T-cell (primary cell): ENCODE data around the gene POLR2F. TPM values are rescaled to one million over a fixed set of nuclear protein-coding genes. Genes with fewer than 3 reads are reported as not detected.

Source experiments
- ATAC-seq, 4 experiments: fragments of 200-7000 bp in 3 of 4; fragments of 150-1000 bp in 1 of 4; cut with Tn5 transposase; replicated peaks in 1 of 4; 1 replicate in 3 of 4; 2 replicates in 1 of 4; pipeline ENCODE4 v1.10.0; 2021; ENCODE audit warnings: moderate library complexity in 3 of 4, mild to moderate bottlenecking in 2 of 4, moderate number of reproducible peaks in 1 of 4
- CTCF ChIA-PET, 2 donors: fragments of 300-600 bp; sonication (Branson Sonifier 250); formaldehyde crosslinking; loops; one replicate each; lab custom pipeline; 2022; ENCODE audit warnings: antibody characterized with exemption in 2 of 2; lab: Charles Lee
- POLR2A ChIA-PET, 2 donors: fragments of 300-600 bp; sonication (Branson Sonifier 250); formaldehyde crosslinking; loops; one replicate each; lab custom pipeline; 2022; ENCODE audit warnings: antibody characterized with exemption in 2 of 2; lab: Charles Lee
- DNase-seq, 35 experiments: peaks; one replicate each; pipeline versions ENCODE4 v3.0.0 to v3.0.0-alpha.2; 2013 to 2023
- H3K27ac ChIP-seq: one replicate; pipeline ENCODE4 v1.5.1; 2013; ENCODE audit warnings: low read length
- H3K27me3 ChIP-seq, 2 experiments: replicated peaks in 1 of 2; 1 replicate in 1 of 2; 2 replicates in 1 of 2; pipeline versions ENCODE4 v1.6.1 to v1.7.0; 2013; ENCODE audit warnings: low read length in 1 of 2, mixed read lengths in 1 of 2; ENCODE audit not compliant: control insufficient read depth in 2 of 2, insufficient read depth in 2 of 2; ENCODE audit errors: extremely low read depth in 1 of 2
- H3K36me3 ChIP-seq, 2 donors: 1 replicate in 1 of 2; 2 replicates in 1 of 2; pipeline versions ENCODE4 v1.6.1 to v1.7.0; 2013; ENCODE audit warnings: low read length in 1 of 2; ENCODE audit not compliant: control insufficient read depth in 2 of 2, insufficient read depth in 1 of 2; ENCODE audit errors: extremely low read depth in 1 of 2
- H3K4me1 ChIP-seq, 2 experiments: 1 replicate in 1 of 2; 2 replicates in 1 of 2; pipeline versions ENCODE4 v1.6.1 to v1.7.0; 2013; ENCODE audit warnings: low read length in 2 of 2, mixed read lengths in 1 of 2; ENCODE audit not compliant: insufficient read depth in 2 of 2, control insufficient read depth in 1 of 2; ENCODE audit errors: extremely low read depth in 1 of 2
- H3K4me3 ChIP-seq, 2 donors: 1 replicate in 1 of 2; 2 replicates in 1 of 2; pipeline versions ENCODE4 v1.5.1 to v1.7.0; 2013; ENCODE audit warnings: mild to moderate bottlenecking in 2 of 2, low read length in 1 of 2, moderate library complexity in 1 of 2; ENCODE audit not compliant: control insufficient read depth in 1 of 2; ENCODE audit errors: extremely low read depth in 1 of 2
- H3K9me3 ChIP-seq: 2 replicates; pipeline ENCODE4 v1.7.0; 2013
- H3K27ac Mint-ChIP-seq, 2 donors: one replicate each; pipeline ENCODE4 v1.8.0; 2020 to 2021; ENCODE audit warnings: mild to moderate bottlenecking in 2 of 2, mixed read lengths in 2 of 2
- H3K27me3 Mint-ChIP-seq, 2 donors: one replicate each; pipeline ENCODE4 v1.8.0; 2021 to 2022; ENCODE audit warnings: mixed read lengths in 2 of 2
- H3K36me3 Mint-ChIP-seq: one replicate; pipeline ENCODE4 v1.8.0; 2021; ENCODE audit warnings: mixed read lengths
- H3K4me1 Mint-ChIP-seq, 3 donors: one replicate each; pipeline ENCODE4 v1.8.0; 2020 to 2022; ENCODE audit warnings: mixed read lengths in 3 of 3, mild to moderate bottlenecking in 1 of 3
- H3K4me3 Mint-ChIP-seq, 3 donors: one replicate each; pipeline ENCODE4 v1.8.0; 2020 to 2022; ENCODE audit warnings: mild to moderate bottlenecking in 3 of 3, mixed read lengths in 3 of 3, moderate library complexity in 3 of 3
- H3K9me3 Mint-ChIP-seq, 3 donors: one replicate each; pipeline ENCODE4 v1.8.0; 2020 to 2022; ENCODE audit warnings: mixed read lengths in 3 of 3
- WGBS: methylation state at CpG from one replicate; pipeline ENCODE4 v1.1.5; 2013; ENCODE audit warnings: missing lambda C conversion rate; ENCODE audit not compliant: insufficient coverage; 5-methylcytosine and 5-hydroxymethylcytosine counted together
- total RNA-seq, 35 experiments: library from RNA in 6 of 35; stranded (reverse) in 6 of 35; fragments of 120-200 nt in 1 of 35; gene quantifications; one replicate each; pipeline versions ENCODE4 v1.2.1 to v1.2.4 and lab custom pipeline; 2013 to 2026

Gene POLR2F
- total RNA-seq, 5 donors from 2014 or later (not counting 1 experiment from before 2014, with no cell fraction given) = 31.4 to 54.5 (median 49.4) TPM

DNA sequence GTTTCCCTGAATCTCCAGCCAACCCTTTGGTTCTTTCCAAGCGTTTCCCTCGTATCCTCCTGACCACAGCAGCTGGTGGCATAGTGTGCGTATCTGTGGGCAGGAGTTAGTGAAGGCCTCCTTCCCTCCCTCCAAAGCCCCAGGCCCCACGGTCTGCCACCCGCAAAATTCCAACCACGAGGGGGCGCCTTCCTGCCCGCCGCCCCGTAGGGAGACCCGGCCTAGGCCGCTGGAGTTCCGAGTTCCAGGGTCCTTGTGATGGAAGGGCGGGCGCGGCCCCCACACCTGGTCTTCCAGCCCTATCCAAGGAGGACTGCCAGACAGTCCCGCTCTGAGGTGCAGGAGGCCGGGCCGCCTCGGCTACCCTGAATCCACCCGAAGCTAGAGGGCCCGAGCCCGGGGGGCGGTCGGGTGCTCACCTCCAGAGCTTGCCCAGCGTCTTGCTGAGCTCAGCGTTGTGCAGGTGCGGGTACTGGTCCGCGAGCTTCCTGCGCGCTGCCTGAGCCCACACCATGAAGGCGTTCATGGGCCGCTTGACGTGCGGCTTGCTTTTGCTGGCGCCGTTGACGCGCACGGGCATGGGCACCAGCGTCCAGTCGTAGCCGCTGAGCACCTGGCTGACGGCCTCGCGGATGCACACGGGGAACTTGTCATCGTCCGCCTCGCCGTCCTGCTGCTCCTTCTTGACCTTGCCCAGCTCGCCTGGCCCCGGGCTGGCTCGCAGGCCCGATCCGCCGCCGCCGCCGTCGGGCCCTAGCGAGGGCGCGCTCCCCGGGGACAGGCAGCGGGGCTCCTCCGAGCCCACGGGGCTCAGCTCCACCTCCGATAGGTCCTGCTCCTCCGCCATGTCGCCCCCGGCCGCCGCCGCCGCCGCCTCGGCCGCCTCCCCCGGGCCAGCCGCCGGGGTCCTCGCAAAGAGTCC lies 29.7 kb downstream of the POLR2F start:
- Histone ChIP-seq H3K4me3 (no peak overlapping the region), H3K27me3 (no peaks in the 10 kb centered on the region), H3K27ac (no peak overlapping the region), H3K36me3 (no peaks in the 10 kb centered on the region), H3K4me1 (no peaks in the 10 kb centered on the region), H3K9me3 (no peaks in the 10 kb centered on the region)
- CTCF ChIA-PET = interaction anchor here in 1 of 2 donors (0.7 kb wide), 1 partner anchor 1171 kb away, joined by 3 read pairs; no protein-coding TSS in a partner anchor
- no peaks in the 10 kb centered on the region for H3K27me3 Mint-ChIP-seq
- H3K27ac Mint-ChIP-seq = no peak overlapping the region
- DNase-seq = no peak
- WGBS = 93% methylated on average over 64 of the region's 84 CpGs
- ATAC-seq = no peak
- H3K4me3 Mint-ChIP-seq = no peak overlapping the region
- POLR2A ChIA-PET = no interaction called here
- no peaks in the 10 kb centered on the region for H3K4me1 Mint-ChIP-seq
- no peaks in the 10 kb centered on the region for H3K9me3 Mint-ChIP-seq
- H3K36me3 Mint-ChIP-seq = peaks cover 9% of the 10 kb centered on the region

DNA sequence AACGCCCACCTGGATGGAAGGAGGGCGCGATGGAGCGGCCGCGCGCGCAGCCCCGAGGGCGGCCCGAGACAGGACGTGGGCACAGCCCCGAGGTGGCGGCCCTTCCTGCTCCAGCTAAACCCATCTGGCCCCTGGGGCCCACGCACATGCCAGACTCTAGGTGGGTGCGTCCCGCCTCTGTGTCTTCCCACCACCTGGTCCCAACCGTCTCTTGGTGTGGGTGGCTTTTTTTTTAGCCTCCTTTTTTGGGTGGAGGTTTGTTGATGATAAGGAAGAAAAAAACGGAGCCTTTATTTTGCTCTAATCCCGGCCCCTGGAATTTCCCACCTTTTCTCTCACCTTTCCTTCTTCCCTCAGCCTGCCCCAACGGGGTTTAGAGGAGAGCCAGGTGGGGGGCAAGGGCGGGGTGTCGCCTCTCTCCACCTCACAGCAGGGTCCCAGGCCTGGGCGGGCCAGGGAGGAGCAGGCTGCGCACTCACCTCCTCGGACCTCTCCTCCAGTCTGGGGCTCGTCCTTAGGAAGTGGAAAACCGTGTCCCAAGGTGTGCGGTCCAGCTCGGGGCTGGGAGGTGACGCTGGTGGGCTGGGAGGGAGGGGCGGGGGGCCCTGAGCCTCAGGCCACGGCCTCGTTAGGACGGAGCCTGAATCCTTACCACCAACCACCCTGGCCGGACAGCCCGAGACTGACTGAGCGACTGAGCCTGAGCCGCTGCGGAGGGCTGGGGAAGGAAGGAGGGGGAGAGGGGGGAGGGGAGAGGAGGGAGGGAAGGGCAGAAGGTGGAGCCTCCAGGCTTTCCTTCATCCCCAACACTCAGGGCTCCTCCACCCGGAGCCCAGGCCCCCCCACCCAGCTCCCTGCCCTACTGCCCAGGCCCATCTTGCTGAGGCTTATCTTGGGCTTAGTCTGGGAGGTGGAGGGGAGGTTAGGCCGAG lies 30.6 kb downstream of the POLR2F start, which contains the start of gene SOX10:
TSS of gene SOX10 (minus strand) at position 696 of the 932 bp plus-strand sequence. CDS start 771 bp downstream, outside the sequence.
- Mint-ChIP-seq H3K4me3 (no peak within 1 kb of the TSS), H3K4me1 (no peaks in the 10 kb centered on the region), H3K36me3 (peaks cover 5% of the 10 kb centered on the region), H3K9me3 (no peaks in the 10 kb centered on the region), H3K27ac (no peak within 1 kb of the TSS), H3K27me3 (no peaks in the 10 kb centered on the region)
- Histone ChIP-seq H3K4me1 (no peaks in the 10 kb centered on the region), H3K27me3 (no peaks in the 10 kb centered on the region), H3K4me3 (no peak within 1 kb of the TSS), H3K9me3 (no peaks in the 10 kb centered on the region), H3K27ac (no peak within 1 kb of the TSS), H3K36me3 (no peaks in the 10 kb centered on the region)
- ChIA-PET CTCF (interaction anchor here in 1 of 2 donors (0.7 kb wide), 1 partner anchor 1172 kb away, joined by 3 read pairs; no protein-coding TSS in a partner anchor), POLR2A (no interaction called here)
- 82% methylated on average over 2 of the region's 42 CpGs for WGBS
- ATAC-seq (no peak), DNase-seq (no peak)

DNA sequence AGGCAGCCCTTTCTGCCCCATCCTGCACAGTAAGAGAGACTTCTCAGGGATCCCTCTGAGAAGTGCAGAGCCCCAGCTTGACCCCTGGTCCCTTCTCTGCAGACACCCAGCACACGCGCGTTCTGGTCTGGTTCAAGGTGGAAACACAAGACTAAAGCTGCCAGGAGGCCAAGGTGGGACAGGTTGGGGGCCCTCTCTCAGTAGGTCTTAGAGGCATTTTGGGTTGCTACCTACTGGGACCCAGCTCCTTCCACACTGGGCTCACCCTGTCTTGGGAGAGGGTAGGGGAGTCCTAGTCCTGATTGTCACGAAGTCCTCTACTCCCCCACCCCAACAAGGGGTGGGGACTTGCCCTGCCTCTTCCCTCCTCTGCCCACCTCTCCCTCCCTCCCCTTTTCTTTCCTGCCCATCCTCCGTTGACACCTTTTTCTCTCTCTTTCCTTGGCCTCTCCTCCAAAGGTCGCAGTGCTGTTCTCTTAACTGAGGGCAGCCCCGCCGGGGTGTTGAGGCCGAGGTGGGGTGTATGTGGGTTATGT lies 31.6 kb downstream of the POLR2F start:
- H3K9me3 ChIP-seq = no peaks in the 10 kb centered on the region
- H3K27ac ChIP-seq = no peak overlapping the region
- Mint-ChIP-seq H3K4me3 (no peak overlapping the region), H3K36me3 (peaks cover 5% of the 10 kb centered on the region), H3K9me3 (no peaks in the 10 kb centered on the region), H3K27me3 (no peaks in the 10 kb centered on the region), H3K4me1 (no peaks in the 10 kb centered on the region), H3K27ac (no peak overlapping the region)
- CTCF ChIA-PET = no interaction called here
- no peaks in the 10 kb centered on the region for H3K27me3 ChIP-seq
- no peaks in the 10 kb centered on the region for H3K36me3 ChIP-seq
- no peak overlapping the region for H3K4me3 ChIP-seq
- 93% methylated on average over 3 of the region's 9 CpGs for WGBS
- no peaks in the 10 kb centered on the region for H3K4me1 ChIP-seq
- ATAC-seq = no peak
- POLR2A ChIA-PET = no interaction called here
- no peak for DNase-seq

DNA sequence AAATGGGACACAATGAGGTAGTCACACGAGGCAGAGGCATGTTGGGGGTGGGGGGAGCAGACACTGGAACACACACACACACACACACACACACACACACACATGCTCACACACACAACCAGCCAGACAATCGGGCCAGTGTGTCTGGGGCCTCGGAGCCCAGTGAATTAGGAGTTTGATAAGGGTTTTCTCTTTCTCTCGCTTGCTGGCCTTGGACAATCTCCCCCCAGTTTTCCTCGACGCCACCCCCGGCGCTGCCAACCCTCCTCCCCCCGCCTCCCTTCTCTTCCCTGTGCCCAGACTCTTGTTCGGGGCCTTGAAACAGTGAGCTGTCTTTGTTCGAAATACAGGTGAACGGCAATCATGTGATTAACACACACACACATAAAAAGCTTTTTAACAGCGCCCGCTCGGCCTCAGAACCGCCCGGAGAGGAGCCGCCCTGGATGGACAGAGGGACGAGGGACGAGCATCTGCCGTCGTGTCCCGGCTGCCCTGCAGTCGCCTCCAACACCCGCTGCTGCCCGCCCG lies 32.3 kb downstream of the POLR2F start:
- H3K4me3 Mint-ChIP-seq = no peak overlapping the region
- ATAC-seq (no peak), DNase-seq (no peak)
- ChIA-PET CTCF (interaction anchor here in 1 of 2 donors (0.7 kb wide), 1 partner anchor 648 kb away, joined by 5 read pairs; no protein-coding TSS in a partner anchor), POLR2A (no interaction called here)
- WGBS = 99% methylated on average over 15 of the region's 27 CpGs
- no peak overlapping the region for H3K27ac Mint-ChIP-seq
- no peaks in the 10 kb centered on the region for H3K36me3 Mint-ChIP-seq
- no peaks in the 10 kb centered on the region for H3K27me3 ChIP-seq
- no peak overlapping the region for H3K4me3 ChIP-seq
- H3K9me3 ChIP-seq = no peaks in the 10 kb centered on the region
- H3K4me1 ChIP-seq = no peaks in the 10 kb centered on the region
- no peaks in the 10 kb centered on the region for H3K36me3 ChIP-seq
- H3K27ac ChIP-seq = no peak overlapping the region
- no peaks in the 10 kb centered on the region for H3K9me3 Mint-ChIP-seq
- no peaks in the 10 kb centered on the region for H3K27me3 Mint-ChIP-seq
- no peaks in the 10 kb centered on the region for H3K4me1 Mint-ChIP-seq

DNA sequence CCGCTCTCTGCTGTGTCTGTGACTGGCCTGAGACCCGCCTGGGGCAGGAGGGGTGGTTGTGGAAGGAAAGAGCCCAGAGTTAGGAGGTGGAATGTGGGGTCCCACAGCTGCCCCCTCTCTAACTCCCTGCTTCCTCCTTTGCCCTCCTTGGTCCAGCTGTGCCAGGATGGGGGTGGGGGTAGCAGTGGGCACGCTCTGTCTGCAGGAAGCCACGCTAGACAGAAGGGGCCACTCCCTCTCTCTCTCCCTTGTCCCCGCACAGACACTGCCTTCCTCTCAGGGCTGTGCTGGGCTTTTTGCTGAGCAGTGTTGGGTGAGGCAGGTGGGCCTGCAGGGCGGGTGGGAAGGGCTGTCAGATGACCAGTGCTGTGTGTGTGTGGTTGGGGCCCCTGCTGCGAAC lies 32.9 kb downstream of the POLR2F start:
- ChIA-PET CTCF (interaction anchor here in 1 of 2 donors (0.7 kb wide), 1 partner anchor 647 kb away, joined by 5 read pairs; no protein-coding TSS in a partner anchor), POLR2A (no interaction called here)
- H3K27ac Mint-ChIP-seq = no peak overlapping the region
- Histone ChIP-seq H3K9me3 (no peaks in the 10 kb centered on the region), H3K27ac (no peak overlapping the region), H3K36me3 (no peaks in the 10 kb centered on the region), H3K4me1 (no peaks in the 10 kb centered on the region), H3K27me3 (no peaks in the 10 kb centered on the region), H3K4me3 (no peak overlapping the region)
- DNase-seq (no peak), ATAC-seq (no peak)
- no CpG with 5 or more reads among the region's 7 CpGs for whole genome bisulfite sequencing
- no peaks in the 10 kb centered on the region for H3K36me3 Mint-ChIP-seq
- no peaks in the 10 kb centered on the region for H3K9me3 Mint-ChIP-seq
- no peak overlapping the region for H3K4me3 Mint-ChIP-seq
- no peaks in the 10 kb centered on the region for H3K4me1 Mint-ChIP-seq
- no peaks in the 10 kb centered on the region for H3K27me3 Mint-ChIP-seq
